ENCODE results near the gene PYGM.

The PYGM gene

DNA sequence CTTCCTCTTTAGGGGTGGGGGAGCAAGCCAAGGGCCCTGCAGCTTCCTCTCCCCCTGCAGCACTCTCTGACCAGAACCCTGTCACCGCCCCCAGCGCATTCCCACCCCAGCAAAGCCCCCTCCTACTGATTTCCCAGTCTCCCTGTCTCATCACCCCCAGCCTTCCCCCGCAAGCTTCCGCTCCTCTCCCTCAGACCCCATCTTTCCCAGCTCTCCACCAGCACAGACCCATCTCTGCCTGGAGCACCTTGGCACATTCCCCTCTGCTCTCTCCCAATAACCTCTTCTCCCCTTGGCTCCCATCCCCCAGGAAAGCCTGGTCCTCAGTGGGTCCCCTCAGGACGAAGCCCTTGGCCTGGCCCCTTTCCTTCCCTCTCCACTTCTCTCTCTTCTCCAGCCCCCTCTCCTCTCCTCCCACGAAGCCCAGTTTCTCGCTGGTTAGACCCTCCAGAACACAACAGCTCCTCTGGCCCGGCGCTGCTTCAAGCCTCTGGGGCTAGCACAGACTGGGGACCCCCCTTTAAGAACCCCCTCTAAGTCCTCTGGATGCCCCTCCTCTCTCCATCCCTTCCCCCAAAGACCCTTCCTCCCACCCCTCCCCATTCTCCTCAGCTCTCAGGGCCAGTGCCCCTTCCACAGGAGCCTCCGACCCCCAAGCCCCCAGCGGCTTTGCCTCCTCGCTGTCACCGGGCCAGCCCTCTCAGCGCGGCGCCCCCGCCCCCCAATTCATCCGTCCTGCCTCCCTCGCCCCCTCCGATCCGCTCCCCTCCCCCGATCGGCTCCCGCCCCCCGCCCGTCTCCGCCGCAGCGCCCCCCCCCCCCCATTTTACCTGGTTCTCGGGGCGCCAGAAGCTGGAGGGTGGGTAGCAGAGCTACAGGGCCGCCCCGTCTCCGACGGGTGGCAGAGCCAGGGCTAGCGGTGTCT is 37.4 kb downstream of the PYGM start:
- Histone ChIP-seq H3K4me3 (ENCODE audit: low read length) (no peak overlapping the region; the same call in 1 of the 2 replicates), H3K27ac (ENCODE audit: low read length) (no peak overlapping the region), H3K36me3 (ENCODE audit: control insufficient read depth, insufficient read depth, low read length) (no peaks in the 10 kb centered on the region), H3K27me3 (ENCODE audit: control insufficient read depth, insufficient read depth, low read length) (peaks cover 7% of the 10 kb centered on the region; the same call in 1 of the 2 replicates), H3K9me3 (ENCODE audit: control insufficient read depth, insufficient read depth, low read length) (no peaks in the 10 kb centered on the region), H3K4me1 (ENCODE audit: control insufficient read depth, insufficient read depth, low read length) (peaks cover 16% of the 10 kb centered on the region)
- no peak for DNase-seq (ENCODE audit: low read depth, low spot score)
- no CpG with 5 or more reads among the region's 36 CpGs for WGBS (ENCODE audit: insufficient coverage, insufficient read length)

GRCh38 chr11:64721359-64721699 is 38.4 kb downstream of the PYGM start:
- Histone ChIP-seq H3K36me3 (ENCODE audit: control insufficient read depth, insufficient read depth, low read length) (no peaks in the 10 kb centered on the region), H3K9me3 (ENCODE audit: control insufficient read depth, insufficient read depth, low read length) (no peaks in the 10 kb centered on the region), H3K4me3 (ENCODE audit: low read length) (no peak overlapping the region), H3K4me1 (ENCODE audit: control insufficient read depth, insufficient read depth, low read length) (peaks cover 18% of the 10 kb centered on the region), H3K27me3 (ENCODE audit: control insufficient read depth, insufficient read depth, low read length) (peaks cover 7% of the 10 kb centered on the region; the same call in 1 of the 2 replicates), H3K27ac (ENCODE audit: low read length) (no peak overlapping the region)
- DNase-seq (ENCODE audit: low read depth, low spot score) = no peak
- no CpG with 5 or more reads among the region's 3 CpGs for WGBS (ENCODE audit: insufficient coverage, insufficient read length)

GRCh38 chr11:64720640-64721358 is 39.0 kb downstream of the PYGM start:
- Histone ChIP-seq H3K9me3 (ENCODE audit: control insufficient read depth, insufficient read depth, low read length) (no peaks in the 10 kb centered on the region), H3K27ac (ENCODE audit: low read length) (no peak overlapping the region), H3K4me3 (ENCODE audit: low read length) (no peak overlapping the region), H3K4me1 (ENCODE audit: control insufficient read depth, insufficient read depth, low read length) (peaks cover 15% of the 10 kb centered on the region), H3K36me3 (ENCODE audit: control insufficient read depth, insufficient read depth, low read length) (no peaks in the 10 kb centered on the region), H3K27me3 (ENCODE audit: control insufficient read depth, insufficient read depth, low read length) (peaks cover 7% of the 10 kb centered on the region; the same call in 1 of the 2 replicates)
- no CpG with 5 or more reads among the region's 12 CpGs for whole genome bisulfite sequencing (ENCODE audit: insufficient coverage, insufficient read length)
- DNase-seq (ENCODE audit: low read depth, low spot score) = no peak

GRCh38 chr11:64720167-64720566 is 39.6 kb downstream of the PYGM start:
- DNase-seq (ENCODE audit: low read depth, low spot score) = no peak
- peaks cover 12% of the 10 kb centered on the region for H3K4me1 ChIP-seq (ENCODE audit: control insufficient read depth, insufficient read depth, low read length)
- peaks cover 8% of the 10 kb centered on the region; the same call in 1 of the 2 replicates for H3K27me3 ChIP-seq (ENCODE audit: control insufficient read depth, insufficient read depth, low read length)
- no peak overlapping the region for H3K4me3 ChIP-seq (ENCODE audit: low read length)
- H3K9me3 ChIP-seq (ENCODE audit: control insufficient read depth, insufficient read depth, low read length) = no peaks in the 10 kb centered on the region
- H3K36me3 ChIP-seq (ENCODE audit: control insufficient read depth, insufficient read depth, low read length) = no peaks in the 10 kb centered on the region
- WGBS (ENCODE audit: insufficient coverage, insufficient read length) = no CpG with 5 or more reads among the region's 9 CpGs
- no peak overlapping the region for H3K27ac ChIP-seq (ENCODE audit: low read length)

GRCh38 chr11:64719406-64719805 is 40.4 kb downstream of the PYGM start:
- peaks cover 11% of the 10 kb centered on the region; the same call in 1 of the 2 replicates for H3K4me1 ChIP-seq (ENCODE audit: control insufficient read depth, insufficient read depth, low read length)
- DNase-seq (ENCODE audit: low read depth, low spot score) = no peak
- peaks cover 9% of the 10 kb centered on the region; the same call in 1 of the 2 replicates for H3K27me3 ChIP-seq (ENCODE audit: control insufficient read depth, insufficient read depth, low read length)
- no peak overlapping the region for H3K4me3 ChIP-seq (ENCODE audit: low read length)
- WGBS (ENCODE audit: insufficient coverage, insufficient read length) = no CpG with 5 or more reads among the region's 10 CpGs
- H3K27ac ChIP-seq (ENCODE audit: low read length) = no peak overlapping the region
- no peaks in the 10 kb centered on the region for H3K9me3 ChIP-seq (ENCODE audit: control insufficient read depth, insufficient read depth, low read length)
- no peaks in the 10 kb centered on the region for H3K36me3 ChIP-seq (ENCODE audit: control insufficient read depth, insufficient read depth, low read length)

GRCh38 chr11:64718780-64719124 is 41.0 kb downstream of the PYGM start:
- Histone ChIP-seq H3K27ac (ENCODE audit: low read length) (no peak overlapping the region), H3K4me1 (ENCODE audit: control insufficient read depth, insufficient read depth, low read length) (peaks cover 7% of the 10 kb centered on the region; the same call in 1 of the 2 replicates), H3K9me3 (ENCODE audit: control insufficient read depth, insufficient read depth, low read length) (no peaks in the 10 kb centered on the region), H3K36me3 (ENCODE audit: control insufficient read depth, insufficient read depth, low read length) (no peaks in the 10 kb centered on the region), H3K4me3 (ENCODE audit: low read length) (no peak overlapping the region), H3K27me3 (ENCODE audit: control insufficient read depth, insufficient read depth, low read length) (peaks cover 11% of the 10 kb centered on the region; the same call in 1 of the 2 replicates)
- WGBS (ENCODE audit: insufficient coverage, insufficient read length) = no CpG with 5 or more reads among the region's 4 CpGs
- DNase-seq (ENCODE audit: low read depth, low spot score) = no peak

GRCh38 chr11:64718084-64718779 is 41.5 kb downstream of the PYGM start:
- no CpG with 5 or more reads among the region's 15 CpGs for WGBS (ENCODE audit: insufficient coverage, insufficient read length)
- H3K9me3 ChIP-seq (ENCODE audit: control insufficient read depth, insufficient read depth, low read length) = no peaks in the 10 kb centered on the region
- H3K27me3 ChIP-seq (ENCODE audit: control insufficient read depth, insufficient read depth, low read length) = peaks cover 11% of the 10 kb centered on the region; the same call in 1 of the 2 replicates
- H3K4me3 ChIP-seq (ENCODE audit: low read length) = no peak overlapping the region
- DNase-seq (ENCODE audit: low read depth, low spot score) = no peak
- H3K27ac ChIP-seq (ENCODE audit: low read length) = no peak overlapping the region
- H3K36me3 ChIP-seq (ENCODE audit: control insufficient read depth, insufficient read depth, low read length) = no peaks in the 10 kb centered on the region
- peaks cover 6% of the 10 kb centered on the region; the same call in 1 of the 2 replicates for H3K4me1 ChIP-seq (ENCODE audit: control insufficient read depth, insufficient read depth, low read length)

GRCh38 chr11:64717268-64717578 is 42.6 kb downstream of the PYGM start:
- Histone ChIP-seq H3K27me3 (ENCODE audit: control insufficient read depth, insufficient read depth, low read length) (peaks cover 14% of the 10 kb centered on the region; the same call in 1 of the 2 replicates), H3K4me3 (ENCODE audit: low read length) (no peak overlapping the region), H3K36me3 (ENCODE audit: control insufficient read depth, insufficient read depth, low read length) (no peaks in the 10 kb centered on the region), H3K4me1 (ENCODE audit: control insufficient read depth, insufficient read depth, low read length) (peaks cover 10% of the 10 kb centered on the region; the same call in 1 of the 2 replicates), H3K27ac (ENCODE audit: low read length) (no peak overlapping the region), H3K9me3 (ENCODE audit: control insufficient read depth, insufficient read depth, low read length) (no peaks in the 10 kb centered on the region)
- WGBS (ENCODE audit: insufficient coverage, insufficient read length) = no CpG with 5 or more reads among the region's 4 CpGs
- no peak for DNase-seq (ENCODE audit: low read depth, low spot score)

DNA sequence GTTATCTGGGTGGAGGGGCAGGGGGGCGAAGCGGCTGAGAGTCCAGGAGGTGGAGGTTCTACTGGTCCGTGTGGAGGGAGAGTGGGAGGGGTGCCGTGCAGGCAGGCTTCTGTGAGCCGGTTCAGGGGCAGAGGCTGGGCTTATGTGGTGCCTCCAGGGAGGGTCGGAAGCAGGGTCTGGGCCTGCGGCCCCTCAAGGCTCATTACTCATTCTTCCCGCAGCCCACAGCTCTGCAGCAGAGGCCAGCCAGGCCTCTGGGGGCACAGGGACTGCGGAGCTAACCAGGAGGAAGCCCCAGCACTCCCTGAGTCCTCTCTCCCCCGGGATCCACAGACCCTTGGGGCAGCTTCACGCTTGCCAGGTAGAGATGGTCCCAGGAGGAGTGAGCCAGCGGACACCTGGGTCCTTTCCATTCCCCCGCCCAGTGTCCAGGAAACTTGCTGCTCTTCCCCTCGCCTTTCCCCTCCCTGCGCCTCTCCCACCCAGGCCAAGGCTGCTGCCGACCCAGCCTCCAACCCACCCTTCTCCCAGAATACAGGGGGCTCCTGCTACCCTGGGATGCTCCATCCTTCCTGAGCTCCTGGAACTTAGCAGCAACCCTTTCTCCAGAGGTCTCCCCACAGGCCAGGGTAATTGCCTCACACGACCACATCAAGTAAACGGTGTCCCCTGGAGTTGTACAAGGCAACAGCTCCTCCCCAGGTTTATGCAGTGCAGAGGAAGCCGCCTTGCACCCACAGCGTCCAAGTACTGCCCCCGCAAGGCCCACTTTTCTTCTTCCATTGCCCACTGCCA is 43.1 kb downstream of the PYGM start:
- no CpG with 5 or more reads among the region's 21 CpGs for WGBS (ENCODE audit: insufficient coverage, insufficient read length)
- DNase-seq (ENCODE audit: low read depth, low spot score) = no peak
- Histone ChIP-seq H3K9me3 (ENCODE audit: control insufficient read depth, insufficient read depth, low read length) (no peaks in the 10 kb centered on the region), H3K36me3 (ENCODE audit: control insufficient read depth, insufficient read depth, low read length) (no peaks in the 10 kb centered on the region), H3K4me1 (ENCODE audit: control insufficient read depth, insufficient read depth, low read length) (peaks cover 14% of the 10 kb centered on the region), H3K4me3 (ENCODE audit: low read length) (no peak overlapping the region), H3K27ac (ENCODE audit: low read length) (no peak overlapping the region), H3K27me3 (ENCODE audit: control insufficient read depth, insufficient read depth, low read length) (peaks cover 11% of the 10 kb centered on the region; the same call in 1 of the 2 replicates)

All from iPS DF 6.9 (cell line).